ENCODE results near the gene USP31.
"Not testable (repeated sequence)": the region's sequence is repeated elsewhere in the genome, so short reads cannot be mapped to it uniquely, and the experiment has no call there.

Gene USP31

DNA sequence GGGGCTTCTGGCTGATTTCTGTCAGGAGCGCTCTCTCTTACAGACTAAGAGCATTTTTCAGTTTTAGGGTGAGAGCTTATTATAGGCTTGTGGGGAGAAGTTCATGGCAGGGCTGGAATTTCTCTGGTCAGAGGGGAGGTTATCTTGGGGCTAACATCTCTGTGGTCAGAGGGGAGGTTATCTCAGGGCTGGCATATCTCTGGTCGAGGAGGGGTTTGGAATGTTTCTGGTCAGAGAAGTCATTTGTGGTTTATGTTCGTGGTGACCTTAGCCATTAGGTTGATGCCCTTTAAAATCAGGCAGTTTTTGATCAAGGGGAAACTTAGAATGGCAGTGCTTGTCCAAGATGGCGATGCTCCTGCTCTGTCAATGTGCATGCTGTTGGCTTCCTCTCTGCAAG, 10.8 kb upstream of the USP31 start:
- DNase-seq (ENCODE audit: low read depth in 3 of 3): no peak

- no peak for DNase-seq (ENCODE audit: low read depth in 3 of 3)
Measured at GRCh38 chr16:23158114-23158513, 8.9 kb upstream of the USP31 start.

DNA sequence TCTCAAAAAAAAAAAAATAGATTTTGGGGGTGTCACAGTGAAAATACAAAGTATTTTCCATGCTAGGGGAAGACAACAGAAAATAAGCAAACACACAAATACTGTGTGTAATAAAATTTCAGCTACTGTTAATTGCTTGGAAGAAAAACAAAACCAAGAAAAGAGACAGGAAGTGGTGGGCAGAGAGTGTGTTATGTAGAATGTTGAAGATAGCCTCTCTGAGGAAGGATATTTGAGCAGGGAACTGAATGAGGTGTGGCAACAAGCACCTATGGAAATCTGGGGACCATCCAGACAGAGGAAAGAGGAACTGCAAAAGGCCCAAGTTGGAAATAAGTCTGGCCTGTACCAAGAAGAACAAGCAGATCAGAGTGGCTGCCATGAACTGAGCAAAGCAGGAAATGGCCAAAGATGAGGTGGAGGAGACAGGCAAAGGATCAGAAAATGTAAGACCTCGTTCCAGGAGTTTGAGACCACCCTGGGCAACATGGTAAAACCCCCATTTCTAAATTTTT, 7.8 kb upstream of the USP31 start:
- DNase-seq (ENCODE audit: low read depth in 3 of 3): no peak

- DNase-seq (ENCODE audit: low read depth in 3 of 3): no peak
Measured at GRCh38 chr16:23156110-23156509, 6.9 kb upstream of the USP31 start.

- DNase-seq (ENCODE audit: low read depth in 3 of 3): no peak
Measured at GRCh38 chr16:23155445-23156049, 6.3 kb upstream of the USP31 start.

DNA sequence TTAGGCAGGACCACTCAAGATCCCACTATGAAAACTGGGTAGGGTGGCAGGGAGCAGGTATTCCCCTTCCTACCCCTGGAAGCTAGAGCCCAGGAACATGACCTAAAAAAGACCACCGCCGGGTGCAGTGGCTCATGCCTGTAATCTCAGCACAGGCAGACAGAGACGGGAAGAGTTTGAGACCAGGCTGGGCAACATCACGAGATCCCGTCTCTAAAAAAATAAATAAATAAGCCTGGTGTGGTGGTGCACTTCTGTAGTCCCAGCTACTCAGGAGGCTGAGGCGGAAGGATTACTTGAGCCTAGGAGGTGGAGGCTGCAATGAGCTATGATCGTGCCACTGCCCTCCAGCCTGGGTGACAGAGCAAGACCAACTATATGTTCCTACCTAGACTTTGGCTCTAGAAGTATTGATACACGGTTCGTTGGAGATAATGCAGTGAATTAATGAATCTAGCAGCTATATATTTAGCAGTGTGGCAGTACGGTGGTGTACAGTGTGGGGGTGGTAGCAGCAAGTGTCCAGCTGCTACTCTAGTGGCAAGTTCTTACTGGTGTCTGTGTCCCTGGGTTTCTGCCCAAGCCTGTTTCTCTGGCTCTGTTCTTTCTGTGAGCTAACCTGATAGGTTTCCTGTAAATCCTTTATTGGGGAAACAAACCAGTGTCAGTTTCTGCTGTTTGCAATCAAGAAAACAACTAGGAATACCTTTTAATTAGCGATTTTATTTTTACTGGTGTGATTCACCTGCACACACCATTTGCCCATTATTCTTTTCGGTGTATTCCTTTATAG, 3.3 kb upstream of the USP31 start:
- no peak for DNase-seq (ENCODE audit: low read depth in 3 of 3)

DNA sequence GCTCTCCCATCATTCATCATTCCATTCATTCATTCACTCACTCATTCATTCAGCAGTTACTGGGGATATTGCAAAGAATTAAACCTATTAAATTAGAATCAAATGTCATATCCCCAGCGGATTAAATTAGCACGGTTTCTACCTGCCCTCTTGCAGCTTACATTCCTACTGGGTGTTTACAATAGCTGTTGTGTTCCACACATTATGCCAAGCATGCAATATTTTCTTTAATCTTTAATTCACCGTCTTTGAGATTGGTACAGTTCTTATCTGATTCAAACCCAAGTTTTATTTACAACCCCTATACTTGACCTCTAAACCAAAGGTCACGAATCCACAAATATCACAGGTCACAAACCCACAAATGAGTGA, 727 bp upstream of the USP31 start:
- DNase-seq (ENCODE audit: low read depth in 3 of 3): no peak

- DNase-seq (ENCODE audit: low read depth in 3 of 3): peak; percentile 11 to 34 (median 14)
Measured at GRCh38 chr16:23148513-23149266, 562 bp downstream of the USP31 start.

DNA sequence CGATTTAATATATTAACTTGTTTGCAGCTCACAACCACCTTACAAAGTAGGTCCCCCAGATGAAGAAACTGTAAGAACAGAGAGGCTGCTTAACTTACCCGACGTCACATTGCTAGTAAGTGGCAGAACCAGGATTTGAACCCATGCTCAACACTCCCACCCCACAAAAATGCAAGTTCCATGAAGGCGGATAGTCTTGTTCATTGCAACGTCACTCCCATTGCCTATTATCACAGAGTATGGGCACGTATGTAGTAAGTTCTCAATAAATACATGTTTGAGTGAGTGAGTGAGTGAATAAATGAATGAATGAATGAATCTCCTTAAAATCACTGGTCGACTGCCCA, 1.1 kb downstream of the USP31 start:
- DNase-seq (ENCODE audit: low read depth in 3 of 3): no peak

DNA sequence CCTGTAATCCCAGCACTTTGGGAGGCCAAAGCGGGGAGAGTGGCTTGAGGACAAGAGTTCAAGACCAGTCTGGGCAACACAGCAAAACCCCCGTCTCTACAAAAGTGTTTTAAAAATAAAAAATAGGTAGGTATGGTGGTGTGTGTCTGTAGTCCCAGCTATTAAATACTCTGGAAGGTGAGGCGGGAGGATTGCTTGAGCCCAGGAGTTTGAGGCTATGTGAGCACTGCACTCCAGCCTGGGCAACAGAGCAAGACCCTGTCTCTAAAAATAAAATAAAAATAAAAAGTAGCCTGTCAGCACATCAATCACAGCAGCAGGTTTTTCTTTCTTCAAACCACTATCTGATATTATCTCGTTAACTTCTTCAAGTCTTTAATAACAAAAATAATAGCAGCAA, 1.6 kb downstream of the USP31 start:
- no peak for DNase-seq (ENCODE audit: low read depth in 3 of 3)

GRCh38 chr16:23146877-23147601, 2.2 kb downstream of the USP31 start:
- no peak for DNase-seq (ENCODE audit: low read depth in 3 of 3)

DNA sequence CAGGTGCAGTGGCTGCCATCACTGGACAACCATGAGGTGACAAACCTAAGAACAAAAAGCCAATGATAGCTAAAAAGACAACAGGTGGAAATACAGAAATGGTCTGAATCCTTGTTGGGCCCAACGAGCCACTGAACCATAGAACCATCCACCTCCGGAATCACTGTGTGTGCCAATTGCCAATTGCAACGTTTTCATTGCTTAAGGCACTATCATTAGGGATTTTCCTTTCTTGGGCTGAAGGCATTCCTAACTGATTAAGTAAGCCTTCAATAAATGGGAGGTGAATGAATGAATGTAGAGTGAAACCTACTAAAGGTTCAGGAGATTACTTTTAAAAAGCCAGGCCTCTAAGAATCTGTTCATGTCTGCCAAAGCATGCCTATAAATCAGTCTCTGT, 3.6 kb downstream of the USP31 start:
- no peak for DNase-seq (ENCODE audit: low read depth in 3 of 3)

DNA sequence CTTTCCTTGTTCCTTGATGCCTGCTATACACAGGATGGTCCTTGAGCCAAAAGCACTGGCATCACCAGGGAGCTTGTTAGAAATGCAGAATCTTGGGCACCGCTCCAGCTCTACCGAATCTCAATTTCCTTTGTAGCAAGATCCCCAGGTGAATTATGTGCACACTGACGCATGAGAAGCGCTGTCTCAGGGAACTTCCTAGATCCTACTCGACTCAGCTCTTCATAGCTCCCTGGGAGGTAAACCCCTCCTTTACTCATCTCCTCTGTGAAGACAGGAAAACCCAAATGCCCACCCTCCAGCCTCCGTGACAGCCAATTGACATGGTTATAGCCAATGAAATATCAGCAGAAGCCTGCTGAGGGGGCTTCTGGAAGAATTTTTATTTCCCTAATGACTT, 4.1 kb downstream of the USP31 start:
- no peak for DNase-seq (ENCODE audit: low read depth in 3 of 3)

GRCh38 chr16:23144393-23144792, 4.9 kb downstream of the USP31 start:
- not testable (repeated sequence) for DNase-seq (ENCODE audit: low read depth in 3 of 3)

DNA sequence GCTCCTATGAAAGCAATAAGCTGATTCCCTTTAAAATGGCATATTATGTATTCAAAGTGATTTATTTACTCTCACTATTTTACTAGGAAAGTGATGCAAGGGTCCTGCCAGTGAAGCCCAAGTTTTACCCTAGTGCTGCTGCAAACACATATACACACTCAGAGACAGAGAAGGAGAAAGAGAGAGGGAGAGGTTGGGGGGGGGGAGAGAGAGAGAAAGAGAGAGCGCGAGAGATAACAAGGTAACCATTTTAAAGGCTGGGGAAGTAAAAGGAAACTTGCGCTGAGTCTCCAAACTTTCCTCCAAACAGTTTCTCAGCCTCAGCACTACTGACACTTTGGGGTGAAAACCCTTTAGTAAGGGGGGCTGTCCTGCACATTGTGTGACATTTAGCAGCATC, 5.9 kb downstream of the USP31 start:
- DNase-seq (ENCODE audit: low read depth in 3 of 3): no peak

- DNase-seq (ENCODE audit: low read depth in 3 of 3): no peak
Measured at GRCh38 chr16:23141959-23142740, 7.1 kb downstream of the USP31 start.

- DNase-seq (ENCODE audit: low read depth in 3 of 3): no peak
Measured at GRCh38 chr16:23141500-23141899, 7.8 kb downstream of the USP31 start.

DNA sequence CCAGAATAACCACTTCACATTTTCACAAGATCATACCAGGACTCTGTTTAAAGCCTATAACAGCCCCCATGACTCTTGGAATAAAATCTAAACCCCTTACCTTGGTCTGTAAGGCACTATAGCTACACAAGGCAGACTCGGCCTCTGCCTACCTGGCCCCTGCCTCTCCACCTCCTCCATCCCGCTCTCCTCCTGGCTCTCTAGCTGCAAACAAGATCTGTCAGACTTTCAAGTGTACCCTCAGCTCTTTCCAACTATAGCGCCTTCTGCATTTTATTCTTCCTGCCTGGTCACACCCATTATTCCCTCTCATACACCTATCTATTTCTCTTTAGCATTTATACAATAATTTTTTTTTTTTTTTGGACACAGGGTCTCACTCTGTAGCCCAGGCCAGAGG, 8.2 kb downstream of the USP31 start:
- DNase-seq (ENCODE audit: low read depth in 3 of 3): no peak

GRCh38 chr16:23140107-23140506, 9.1 kb downstream of the USP31 start:
- no peak for DNase-seq (ENCODE audit: low read depth in 3 of 3)

DNA sequence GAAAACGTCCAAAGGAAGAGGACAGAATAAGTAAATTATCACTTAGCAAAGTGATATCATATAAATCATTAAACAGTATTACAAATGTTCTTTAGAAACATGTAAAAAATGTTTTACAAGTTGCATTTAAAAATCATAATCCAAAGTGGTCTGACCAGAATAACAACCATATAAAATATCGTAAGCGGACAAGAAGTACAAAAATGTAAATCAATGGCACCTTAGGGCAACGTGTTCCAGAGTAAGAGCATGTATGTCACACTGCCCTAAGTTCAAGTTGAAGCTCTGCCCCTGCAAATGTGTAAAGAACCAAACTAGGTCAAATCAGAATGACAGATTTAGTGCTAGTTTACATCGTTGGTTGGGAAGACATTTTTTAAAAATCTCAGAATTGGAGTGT, 11.4 kb downstream of the USP31 start:
- DNase-seq (ENCODE audit: low read depth in 3 of 3): no peak

GRCh38 chr16:23137256-23137655, 12.0 kb downstream of the USP31 start:
- DNase-seq (ENCODE audit: low read depth in 3 of 3): no peak

Measured in stimulated activated CD4-positive, alpha-beta T cell treated with anti-CD3 and anti-CD28 coated beads, TNF-alpha, amount 100 ng/mL, for 48 hours (primary cell).